Right atrium auricular region (tissue), 2 donors: Measurements from ENCODE around the gene NEUROG1. TPM values are rescaled to one million over a fixed set of nuclear protein-coding genes. Genes with fewer than 3 reads are reported as not detected.
A peak's percentile ranks its signal among the peaks of the same experiment; 100 is the strongest.

Experiments
- DNase-seq: peaks from one replicate; pipeline ENCODE4 v3.0.0-alpha.2; 2019; ENCODE audit warnings: low spot score
- H3K27ac ChIP-seq, 2 donors: fragments of 200-600 bp; sonication (generic); 1 replicate in 1 of 2; 2 replicates in 1 of 2; pipeline ENCODE4 v1.5.1; 2016 to 2019
- H3K27me3 ChIP-seq, 2 donors: fragments of 200-600 bp; sonication (generic); one replicate each; pipeline versions ENCODE4 v1.5.1 to v1.6.0; 2017 to 2019
- H3K36me3 ChIP-seq: fragments of 200-600 bp; sonication (generic); one replicate; pipeline ENCODE4 v1.5.1; 2016
- H3K4me1 ChIP-seq, 2 donors: fragments of 200-600 bp; sonication (generic); one replicate each; pipeline versions ENCODE4 v1.5.1 to v1.6.0; 2017 to 2019
- H3K4me3 ChIP-seq, 2 donors: fragments of 200-600 bp; sonication (generic); 1 replicate in 1 of 2; 2 replicates in 1 of 2; pipeline ENCODE4 v1.5.1; 2017 to 2019; ENCODE audit warnings: mild to moderate bottlenecking in 1 of 2, moderate library complexity in 1 of 2
- H3K9me3 ChIP-seq, 2 donors: fragments of 200-600 bp; sonication (generic); one replicate each; pipeline ENCODE4 v1.5.1; 2019
- CTCF ChIP-seq, 2 donors: fragments of 200-600 bp; sonication (generic); IDR thresholded peaks; one replicate each; pipeline ENCODE4 v1.5.1; 2019; ENCODE audit warnings: antibody characterized with exemption in 2 of 2
- total RNA-seq, 2 donors: library from RNA; depleted of rRNA; stranded (reverse); fragments of >200 nt; gene quantifications; one replicate each; pipeline ENCODE4 v1.1.0, GENCODE V29; 2016

Gene NEUROG1
- total RNA-seq: not detected

- Histone ChIP-seq H3K4me3 (peak within 1 kb of the TSS in 1 of 2 donors; percentile 9), H3K9me3 (peaks cover 0 to 8% of the 10 kb centered on the region in 2 donors), H3K27ac (no peak within 1 kb of the TSS), H3K36me3 (no peaks in the 10 kb centered on the region), H3K27me3 (peaks cover 11 to 28% of the 10 kb centered on the region in 2 donors), H3K4me1 (peaks cover 0 to 17% of the 10 kb centered on the region in 2 donors)
- no peak for DNase-seq
- no peak for TF ChIP-seq CTCF (IDR thresholded peaks at IDR 0.05)
Observed at GRCh38 chr5:135535820-135536801, at the start of gene NEUROG1. Gene NEUROG1, minus strand, starts transcription at chr5:135535964. Its CDS starts 274 bp downstream, at chr5:135535690.

GRCh38 chr5:135584918-135585317 lies 49.2 kb upstream of the NEUROG1 start:
- Histone ChIP-seq H3K4me3 (no peak overlapping the region), H3K4me1 (no peaks in the 10 kb centered on the region), H3K27me3 (no peaks in the 10 kb centered on the region), H3K27ac (no peak overlapping the region), H3K9me3 (no peaks in the 10 kb centered on the region), H3K36me3 (no peaks in the 10 kb centered on the region)
- no peak for DNase-seq
- no peak for TF ChIP-seq CTCF (IDR thresholded peaks at IDR 0.05)

GRCh38 chr5:135584276-135584675 lies 48.5 kb upstream of the NEUROG1 start:
- H3K36me3 ChIP-seq: no peaks in the 10 kb centered on the region
- H3K4me1 ChIP-seq: no peaks in the 10 kb centered on the region
- H3K9me3 ChIP-seq: no peaks in the 10 kb centered on the region
- no peak overlapping the region for H3K4me3 ChIP-seq
- H3K27ac ChIP-seq: no peak overlapping the region
- TF ChIP-seq CTCF (IDR thresholded peaks at IDR 0.05): no peak
- no peak for DNase-seq
- H3K27me3 ChIP-seq: no peaks in the 10 kb centered on the region

- H3K36me3 ChIP-seq: no peaks in the 10 kb centered on the region
- H3K4me3 ChIP-seq: no peak overlapping the region
- H3K9me3 ChIP-seq: no peaks in the 10 kb centered on the region
- TF ChIP-seq CTCF (IDR thresholded peaks at IDR 0.05): no peak
- peaks cover 3 to 9% of the 10 kb centered on the region in 2 donors for H3K27me3 ChIP-seq
- no peak overlapping the region for H3K27ac ChIP-seq
- H3K4me1 ChIP-seq: no peaks in the 10 kb centered on the region
- no peak for DNase-seq
Observed at GRCh38 chr5:135582099-135582781, 46.5 kb upstream of the NEUROG1 start.

GRCh38 chr5:135578685-135579341 lies 43.0 kb upstream of the NEUROG1 start, which contains the start of gene CXCL14:
Gene CXCL14, minus strand, starts transcription at chr5:135578991. Its CDS starts 213 bp downstream, at chr5:135578778.
- no peaks in the 10 kb centered on the region for H3K36me3 ChIP-seq
- no peak for TF ChIP-seq CTCF (IDR thresholded peaks at IDR 0.05)
- peak within 1 kb of the TSS in 1 of 2 donors; percentile 12 for H3K4me3 ChIP-seq
- no peaks in the 10 kb centered on the region for H3K4me1 ChIP-seq
- H3K27me3 ChIP-seq: peaks cover 3 to 9% of the 10 kb centered on the region in 2 donors
- no peaks in the 10 kb centered on the region for H3K9me3 ChIP-seq
- no peak within 1 kb of the TSS for H3K27ac ChIP-seq
- DNase-seq: no peak
